Measurements from ENCODE around the gene KRIT1.
"Not testable (repeated sequence)": the region's sequence is repeated elsewhere in the genome, so short reads cannot be mapped to it uniquely, and the experiment has no call there.

DNA sequence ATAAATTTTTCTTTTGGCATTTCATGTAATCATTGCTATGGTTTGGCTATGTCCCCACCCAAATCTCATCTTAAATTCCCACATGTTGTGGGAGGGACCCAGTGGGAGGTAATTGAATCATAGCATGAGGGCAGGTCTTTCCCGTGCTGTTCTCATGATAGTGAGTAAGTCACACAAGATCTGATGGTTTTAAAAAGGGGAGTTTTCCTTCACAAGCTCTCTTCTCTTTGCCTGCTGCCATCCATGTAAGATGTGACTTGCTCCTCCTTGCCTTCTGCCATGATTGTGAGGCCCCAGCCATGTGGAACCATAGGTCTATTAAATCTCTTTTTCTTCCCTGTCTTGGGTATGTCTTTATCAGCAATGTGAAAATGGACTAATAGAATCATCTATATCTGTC is 9.1 kb upstream of the KRIT1 start:
- TF ChIP-seq, protein P1, sequence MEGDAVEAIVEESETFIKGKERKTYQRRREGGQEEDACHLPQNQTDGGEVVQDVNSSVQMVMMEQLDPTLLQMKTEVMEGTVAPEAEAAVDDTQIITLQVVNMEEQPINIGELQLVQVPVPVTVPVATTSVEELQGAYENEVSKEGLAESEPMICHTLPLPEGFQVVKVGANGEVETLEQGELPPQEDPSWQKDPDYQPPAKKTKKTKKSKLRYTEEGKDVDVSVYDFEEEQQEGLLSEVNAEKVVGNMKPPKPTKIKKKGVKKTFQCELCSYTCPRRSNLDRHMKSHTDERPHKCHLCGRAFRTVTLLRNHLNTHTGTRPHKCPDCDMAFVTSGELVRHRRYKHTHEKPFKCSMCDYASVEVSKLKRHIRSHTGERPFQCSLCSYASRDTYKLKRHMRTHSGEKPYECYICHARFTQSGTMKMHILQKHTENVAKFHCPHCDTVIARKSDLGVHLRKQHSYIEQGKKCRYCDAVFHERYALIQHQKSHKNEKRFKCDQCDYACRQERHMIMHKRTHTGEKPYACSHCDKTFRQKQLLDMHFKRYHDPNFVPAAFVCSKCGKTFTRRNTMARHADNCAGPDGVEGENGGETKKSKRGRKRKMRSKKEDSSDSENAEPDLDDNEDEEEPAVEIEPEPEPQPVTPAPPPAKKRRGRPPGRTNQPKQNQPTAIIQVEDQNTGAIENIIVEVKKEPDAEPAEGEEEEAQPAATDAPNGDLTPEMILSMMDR (IDR thresholded peaks at IDR 0.05) = not testable (repeated sequence)
- TF ChIP-seq POLR2A (IDR thresholded peaks at IDR 0.05); POLR2AphosphoS5 (IDR thresholded peaks at IDR 0.05; ENCODE audit: insufficient read depth in 1 of 2, low read depth in 1 of 2): not testable (repeated sequence)
